Measurements from ENCODE around the gene BCL11A.

Gene BCL11A

GRCh38 chr2:60500861-60501260 lies 52.6 kb downstream of the BCL11A start:
- DNase-seq, result no peak

DNA sequence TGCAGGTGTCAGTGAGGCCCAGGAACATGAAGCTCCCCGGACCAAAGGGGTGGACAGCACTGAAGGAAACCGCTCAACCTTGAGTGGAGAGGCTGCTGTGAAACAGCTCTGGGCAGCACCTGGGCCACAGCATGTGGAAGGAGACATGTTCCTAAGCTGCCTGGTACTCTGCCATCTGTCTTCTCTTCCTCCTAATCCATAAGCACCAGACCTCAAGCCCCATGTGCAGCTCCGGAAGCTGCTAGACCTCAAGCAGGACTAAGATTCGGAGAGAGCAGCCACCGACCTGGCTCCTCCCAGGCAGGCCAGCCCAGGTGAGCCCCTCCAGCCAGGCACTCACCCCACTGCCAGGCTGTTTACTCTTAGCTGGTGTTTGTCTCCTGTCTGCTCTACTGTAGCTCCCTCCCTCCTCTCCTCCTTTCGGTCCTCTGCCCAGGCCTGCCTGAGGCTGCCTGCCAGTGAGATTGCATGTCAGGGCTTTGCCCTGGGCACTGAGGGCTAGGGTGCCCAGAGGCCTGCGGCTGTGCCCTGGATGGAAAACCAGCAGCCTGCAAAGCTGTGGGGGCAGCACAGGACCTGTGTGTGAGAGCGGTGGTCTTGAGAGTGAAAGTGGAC lies 53.7 kb downstream of the BCL11A start:
- no peak for DNase-seq

DNA sequence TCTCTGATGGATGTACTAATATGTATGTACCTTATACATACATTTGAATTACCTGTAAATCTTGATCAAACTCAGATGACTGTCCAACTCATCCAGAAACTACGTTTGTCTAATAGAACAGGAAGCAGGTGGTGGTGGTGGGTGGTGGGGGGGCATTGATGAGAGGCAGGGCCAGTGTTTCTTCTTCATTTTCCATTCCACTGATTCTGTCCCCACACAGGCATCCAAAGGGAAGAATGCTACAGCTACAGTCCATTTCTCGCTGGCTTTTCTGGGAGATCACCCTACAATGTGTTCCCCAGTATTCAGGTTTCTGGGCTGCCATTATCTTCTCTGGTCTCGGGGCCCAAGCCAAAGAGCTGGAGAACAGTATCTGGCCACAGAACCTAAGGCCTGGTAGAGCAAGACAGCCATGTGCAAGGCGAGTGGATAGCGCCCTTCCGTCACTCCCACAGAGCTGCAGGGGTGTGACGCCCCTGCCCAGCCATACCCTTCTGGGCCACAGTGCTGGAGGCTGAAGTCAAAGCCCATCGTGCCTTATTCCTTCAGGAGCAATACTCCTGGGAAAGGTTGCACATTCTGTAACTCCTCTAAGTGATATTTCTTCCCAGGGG lies 54.5 kb downstream of the BCL11A start:
- no peak for DNase-seq

DNA sequence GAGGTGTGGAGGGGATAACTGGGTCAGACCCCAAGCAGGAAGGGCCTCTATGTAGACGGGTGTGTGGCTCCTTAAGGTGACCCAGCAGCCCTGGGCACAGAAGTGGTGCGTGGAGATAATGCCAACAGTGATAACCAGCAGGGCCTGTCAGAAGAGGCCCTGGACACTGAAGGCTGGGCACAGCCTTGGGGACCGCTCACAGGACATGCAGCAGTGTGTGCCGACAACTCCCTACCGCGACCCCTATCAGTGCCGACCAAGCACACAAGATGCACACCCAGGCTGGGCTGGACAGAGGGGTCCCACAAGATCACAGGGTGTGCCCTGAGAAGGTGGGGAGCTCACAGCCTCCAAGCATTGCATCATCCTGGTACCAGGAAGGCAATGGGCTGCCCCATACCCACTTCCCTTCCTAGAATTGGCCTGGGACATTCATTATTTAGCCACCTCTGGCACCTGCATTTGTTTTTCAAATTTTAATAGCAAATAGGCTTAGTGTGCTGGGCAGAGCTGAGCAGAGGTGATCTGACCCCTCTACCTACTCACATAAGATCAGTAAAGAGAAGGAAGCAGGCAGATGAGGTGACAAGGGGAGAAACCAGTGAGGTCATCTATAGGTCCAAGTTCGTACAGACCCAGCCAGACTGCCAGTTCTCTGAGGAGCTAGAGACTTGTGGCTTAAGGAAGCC lies 55.2 kb downstream of the BCL11A start:
- no peak for DNase-seq

- no peak for DNase-seq
These were observed 56.0 kb downstream of the BCL11A start for GRCh38 chr2:60497500-60497899.

GRCh38 chr2:60496956-60497355 lies 56.5 kb downstream of the BCL11A start:
- DNase-seq, result no peak

- DNase-seq, result no peak
These were observed 57.0 kb downstream of the BCL11A start for GRCh38 chr2:60496475-60496874.

DNA sequence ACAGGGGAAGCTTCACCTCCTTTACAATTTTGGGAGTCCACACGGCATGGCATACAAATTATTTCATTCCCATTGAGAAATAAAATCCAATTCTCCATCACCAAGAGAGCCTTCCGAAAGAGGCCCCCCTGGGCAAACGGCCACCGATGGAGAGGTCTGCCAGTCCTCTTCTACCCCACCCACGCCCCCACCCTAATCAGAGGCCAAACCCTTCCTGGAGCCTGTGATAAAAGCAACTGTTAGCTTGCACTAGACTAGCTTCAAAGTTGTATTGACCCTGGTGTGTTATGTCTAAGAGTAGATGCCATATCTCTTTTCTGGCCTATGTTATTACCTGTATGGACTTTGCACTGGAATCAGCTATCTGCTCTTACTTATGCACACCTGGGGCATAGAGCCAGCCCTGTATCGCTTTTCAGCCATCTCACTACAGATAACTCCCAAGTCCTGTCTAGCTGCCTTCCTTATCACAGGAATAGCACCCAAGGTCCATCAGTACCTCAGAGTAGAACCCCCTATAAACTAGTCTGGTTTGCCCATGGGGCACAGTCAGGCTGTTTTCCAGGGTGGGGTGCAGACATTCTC lies 58.3 kb downstream of the BCL11A start:
- DNase-seq, result no peak

DNA sequence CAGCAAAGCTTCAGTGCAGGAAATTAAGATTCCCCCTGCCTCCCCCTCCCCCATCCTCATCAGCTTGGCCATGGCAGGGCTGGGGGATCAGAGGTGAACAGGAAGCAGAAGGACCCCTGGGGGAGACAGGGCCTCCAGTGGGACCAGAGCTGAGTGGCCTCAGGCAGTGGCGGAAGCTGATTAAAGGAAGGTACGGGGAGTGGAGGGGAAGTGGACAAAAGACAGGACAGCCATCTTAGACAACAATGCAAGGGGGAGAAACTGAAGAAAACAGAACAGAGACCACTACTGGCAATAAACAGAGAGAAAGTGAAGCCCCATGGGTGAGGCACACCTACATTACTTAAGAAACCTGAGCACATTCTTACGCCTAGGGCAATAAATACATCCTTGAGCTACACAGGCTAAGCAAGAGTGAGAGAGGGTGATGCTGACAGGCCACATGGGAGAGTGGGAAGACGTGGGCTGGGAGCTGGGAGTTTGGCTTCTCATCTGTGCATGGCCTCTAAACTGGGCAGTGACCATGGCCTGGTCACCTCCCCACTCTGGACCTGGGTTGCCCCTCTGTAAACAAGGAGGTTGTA lies 59.6 kb downstream of the BCL11A start:
- DNase-seq, result no peak

DNA sequence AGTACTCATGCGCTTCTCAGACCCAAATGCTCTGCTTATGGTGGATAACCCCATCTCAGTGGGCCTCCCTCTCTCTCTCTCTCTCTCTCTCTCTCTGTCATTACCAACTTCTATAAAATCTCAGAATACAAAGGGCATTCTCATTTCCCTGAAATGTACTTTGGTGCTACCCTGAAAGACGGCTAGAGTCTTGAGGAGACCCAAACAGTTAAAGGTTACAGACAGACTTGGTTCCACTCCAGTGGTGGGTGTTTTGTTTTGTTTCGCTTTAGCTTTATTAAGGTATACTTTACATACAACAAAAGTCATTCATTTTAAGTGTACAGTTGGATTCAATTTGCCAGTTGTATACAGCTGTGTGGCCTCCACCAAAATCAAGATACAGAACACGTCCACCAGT lies 60.9 kb downstream of the BCL11A start:
- DNase-seq, result no peak

- no peak for DNase-seq
These were observed 62.6 kb downstream of the BCL11A start for GRCh38 chr2:60490848-60491247.

- DNase-seq, result no peak
These were observed 63.0 kb downstream of the BCL11A start for GRCh38 chr2:60490441-60490840.

DNA sequence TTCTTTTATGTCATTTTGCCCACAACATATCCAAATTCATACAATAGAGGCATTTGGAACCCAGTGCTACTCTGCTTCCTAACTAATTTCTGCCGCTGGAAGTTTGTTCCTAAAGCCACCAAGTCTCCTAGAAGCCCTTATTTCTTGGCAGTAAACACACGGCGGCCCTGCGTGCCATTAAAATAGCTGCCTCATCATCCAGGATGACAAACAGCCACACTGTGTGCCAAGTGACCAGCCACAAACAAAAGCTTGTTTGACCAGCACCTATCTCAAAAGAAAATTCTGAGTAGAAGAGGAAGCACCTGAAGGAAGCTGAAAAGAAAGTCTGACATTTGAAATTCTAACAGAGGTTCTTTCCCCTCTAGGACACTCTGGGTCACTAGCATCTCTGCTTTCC lies 64.2 kb downstream of the BCL11A start:
- DNase-seq, result no peak

- DNase-seq, result no peak
These were observed 65.2 kb downstream of the BCL11A start for GRCh38 chr2:60488291-60488690.

- DNase-seq, result no peak
These were observed 66.3 kb downstream of the BCL11A start for GRCh38 chr2:60487174-60487573.

GRCh38 chr2:60486551-60486950 lies 66.9 kb downstream of the BCL11A start:
- no peak for DNase-seq

DNA sequence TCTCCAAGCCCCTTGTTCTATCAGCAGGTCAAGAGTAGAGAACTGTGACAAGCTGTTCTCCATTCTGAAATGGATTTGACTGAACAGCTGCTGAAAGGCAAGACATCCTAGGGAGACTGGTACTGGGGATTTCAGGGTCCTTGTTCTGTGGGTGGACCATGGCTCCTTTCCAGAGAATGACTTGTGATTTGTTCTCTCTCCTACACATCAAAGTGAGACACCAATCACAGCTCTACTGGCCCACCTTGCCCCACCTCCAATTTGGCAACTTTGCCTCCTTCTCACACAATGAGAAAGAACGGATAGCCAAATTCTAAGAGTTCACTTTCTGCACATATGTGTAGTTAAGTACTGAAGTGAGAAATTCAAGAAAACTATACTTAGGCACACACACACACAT lies 67.4 kb downstream of the BCL11A start:
- no peak for DNase-seq

GRCh38 chr2:60485550-60485949 lies 67.9 kb downstream of the BCL11A start:
- DNase-seq, result no peak

GRCh38 chr2:60485055-60485454 lies 68.4 kb downstream of the BCL11A start:
- no peak for DNase-seq

DNA sequence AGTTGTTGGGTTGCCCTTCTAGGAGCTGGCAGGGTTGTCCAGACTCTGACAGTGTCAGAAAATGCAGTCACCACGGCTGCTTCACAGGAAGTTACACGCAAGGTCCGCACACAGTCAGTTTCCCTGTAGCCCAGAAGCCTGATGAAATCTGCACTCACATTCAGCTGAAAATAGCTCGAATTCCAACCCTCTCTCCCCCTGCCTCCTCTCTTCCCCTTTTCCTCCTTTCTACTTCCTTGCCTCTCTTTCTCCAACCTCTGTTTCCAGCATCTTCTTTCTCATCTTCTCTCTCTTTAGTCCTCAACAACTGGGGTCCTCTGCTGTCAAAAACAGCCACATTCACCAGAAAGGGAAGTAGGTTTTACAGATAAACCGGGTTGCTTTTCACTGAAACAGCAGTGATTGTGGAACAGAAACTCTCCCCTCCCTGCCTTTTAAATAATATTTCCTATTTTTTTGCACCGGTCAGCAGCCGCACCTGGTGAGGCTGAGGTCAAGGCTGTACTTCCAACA lies 69.3 kb downstream of the BCL11A start:
- no peak for DNase-seq

GRCh38 chr2:60483401-60483800 lies 70.1 kb downstream of the BCL11A start:
- no peak for DNase-seq

GRCh38 chr2:60482222-60482621 lies 71.2 kb downstream of the BCL11A start:
- no peak for DNase-seq

- DNase-seq, result no peak
These were observed 72.2 kb downstream of the BCL11A start for GRCh38 chr2:60481257-60481656.

Measured in activated naive CD4-positive, alpha-beta T cell treated with Interleukin-2 at 50 U/mL for 16 hours (primary cell).